ENCODE measurements around the gene KCNN3. TPM values are rescaled to one million over a fixed set of nuclear protein-coding genes. Genes with fewer than 3 reads are reported as not detected.
"Not testable (repeated sequence)": the region's sequence is repeated elsewhere in the genome, so short reads cannot be mapped to it uniquely, and the experiment has no call there.

The KCNN3 gene
- not detected for total RNA-seq

DNA sequence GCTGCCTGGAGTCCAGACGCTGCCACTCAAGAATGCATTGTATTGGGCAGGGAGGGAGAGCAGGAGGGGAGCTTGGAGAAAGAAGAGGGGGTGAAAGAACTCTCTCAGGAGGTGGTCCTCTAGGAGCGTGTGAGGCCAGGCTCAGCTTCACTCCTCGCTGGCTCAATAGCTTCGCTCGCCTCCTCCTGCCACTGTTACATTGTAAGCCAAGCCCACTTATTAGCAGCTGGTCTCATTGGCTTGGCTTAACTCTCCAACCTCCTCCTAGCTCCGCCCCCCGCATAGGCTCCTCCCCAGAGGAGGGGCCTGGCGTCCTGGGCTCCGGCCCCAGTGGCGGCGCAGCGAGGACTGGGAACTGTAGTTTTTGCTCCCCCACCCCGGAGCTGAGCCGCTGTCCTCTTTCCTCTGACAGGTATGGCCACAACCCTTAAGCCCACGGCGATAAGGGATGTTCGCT, at the start of gene KCNN3:
KCNN3 (minus strand) TSS at position 167 of the 457 bp plus-strand sequence. CDS start 317 bp downstream, outside the sequence.
- DNase-seq: peak; percentile 63

DNA sequence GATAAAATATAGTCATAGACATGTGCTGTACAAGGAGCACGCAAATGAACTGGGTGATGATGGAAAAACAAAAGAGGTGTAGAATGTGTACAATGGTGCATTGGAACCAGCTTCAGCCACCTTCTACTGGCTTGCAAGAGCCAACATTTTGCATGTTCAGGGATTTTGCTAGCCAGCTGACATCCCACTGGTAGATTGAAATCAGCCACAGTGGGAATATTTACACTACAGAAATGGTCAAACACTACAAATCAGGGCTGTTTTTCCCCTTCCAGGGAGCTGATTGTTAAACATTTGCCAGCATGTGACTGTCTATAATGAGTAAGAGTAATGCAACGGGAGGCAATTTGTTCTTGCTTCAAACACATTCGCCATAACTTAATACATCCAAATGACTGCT, 43.2 kb upstream of the KCNN3 start:
- DNase-seq: no peak

DNA sequence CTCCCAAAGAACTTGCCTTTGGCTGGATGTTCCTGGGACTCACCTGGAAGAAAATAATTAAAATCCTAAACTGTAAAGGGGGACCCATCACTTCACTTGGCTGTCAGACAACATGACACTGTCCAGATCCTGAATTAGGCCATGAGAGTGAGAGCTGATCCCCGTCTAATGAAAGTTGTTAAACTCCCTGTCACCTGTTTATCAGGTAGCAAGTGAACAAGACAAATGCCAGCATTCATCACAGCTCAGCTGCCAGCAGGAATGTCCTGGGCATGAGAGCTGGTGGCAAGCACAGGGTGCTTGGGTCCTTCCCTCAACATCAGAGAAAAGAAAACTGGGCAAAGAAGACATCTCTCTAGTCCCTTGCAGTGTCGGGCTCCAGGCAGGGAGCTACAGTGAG, 42.7 kb upstream of the KCNN3 start:
- no peak for DNase-seq

- no peak for DNase-seq
Measured at GRCh38 chr1:154911691-154912550, 41.8 kb upstream of the KCNN3 start.

DNA sequence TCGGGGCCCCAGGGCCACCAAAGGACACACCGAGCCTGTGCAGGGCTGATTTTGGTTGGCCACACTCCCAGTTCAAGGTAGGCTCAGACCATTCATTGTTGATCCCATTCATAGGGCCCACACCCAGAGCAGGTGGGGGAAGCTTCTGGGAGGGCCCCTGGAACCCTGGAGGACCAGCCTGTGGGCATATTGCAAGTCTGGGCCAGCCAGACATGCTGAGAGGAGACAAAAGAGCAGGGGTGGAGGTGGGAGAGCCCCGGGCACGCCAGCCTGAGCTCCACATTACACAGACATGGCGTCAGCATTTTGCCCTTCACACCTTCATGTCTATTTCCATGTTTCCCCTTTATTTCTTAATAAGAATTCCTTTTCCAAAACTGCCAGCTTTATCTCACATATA, 40.8 kb upstream of the KCNN3 start:
- DNase-seq: no peak

DNA sequence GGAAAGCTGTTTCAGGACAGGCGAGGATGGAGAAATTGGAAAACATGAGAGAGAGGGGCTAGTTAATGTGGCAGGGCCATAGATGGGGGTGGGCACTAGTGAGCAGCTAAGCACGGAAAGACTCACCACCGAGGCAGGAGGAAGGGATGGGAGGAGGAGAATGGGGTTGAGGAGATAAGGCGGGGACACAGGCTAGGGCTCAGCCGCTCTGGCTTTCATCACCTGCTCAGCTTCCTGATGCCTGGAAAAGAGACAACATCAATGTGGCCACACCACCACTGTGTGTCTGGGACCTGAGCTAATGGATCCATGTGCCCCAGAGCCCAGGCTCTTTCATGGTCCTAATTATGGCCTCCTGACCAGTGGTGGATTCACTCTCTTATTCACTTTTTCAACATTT, 38.9 kb upstream of the KCNN3 start:
- DNase-seq: no peak

DNA sequence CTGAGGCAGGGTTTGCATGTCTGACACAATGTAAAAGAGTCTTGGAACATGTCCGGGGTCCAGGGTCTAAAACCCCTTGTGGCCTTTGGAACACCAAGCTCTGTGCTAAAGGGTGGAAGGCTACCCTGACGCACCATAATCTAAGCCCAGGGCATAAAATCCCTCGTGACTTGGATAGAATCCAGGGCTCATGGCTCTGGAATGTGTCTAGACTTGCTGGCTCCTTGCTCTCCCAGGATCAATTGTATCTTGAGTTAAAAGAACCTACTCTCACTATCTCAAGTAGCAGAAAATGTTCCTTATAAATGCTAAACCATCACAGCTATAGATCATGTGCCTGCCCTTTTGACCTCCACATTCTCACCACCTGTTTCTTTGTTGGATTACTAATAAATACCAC, 38.0 kb upstream of the KCNN3 start:
- not testable (repeated sequence) for DNase-seq

DNA sequence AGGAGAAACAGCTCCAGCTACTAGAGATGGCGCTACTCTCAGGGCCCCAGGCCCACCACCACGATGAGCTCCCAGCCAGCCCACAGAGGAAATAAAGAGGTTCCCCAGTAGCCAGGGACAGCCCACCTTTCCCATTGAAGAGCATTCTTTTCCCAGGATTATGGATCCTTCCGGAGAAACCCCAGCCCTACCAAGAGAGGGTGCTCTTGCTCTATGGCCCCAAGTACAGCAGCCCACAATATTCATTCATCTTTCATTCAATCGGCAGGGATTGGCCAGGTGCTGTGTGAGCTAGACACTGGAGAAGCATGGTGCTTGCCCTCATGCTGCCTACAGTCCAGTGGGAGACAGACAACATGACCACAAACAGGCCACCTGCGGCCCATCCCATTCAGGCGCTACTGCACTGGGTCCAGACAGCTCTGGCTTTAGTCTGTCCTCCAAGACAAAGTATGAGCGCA, 36.6 kb upstream of the KCNN3 start:
- no peak for DNase-seq

- no peak for DNase-seq
Measured at GRCh38 chr1:154902938-154903566, 33.0 kb upstream of the KCNN3 start.

- DNase-seq: no peak
Measured at GRCh38 chr1:154901591-154901990, 31.5 kb upstream of the KCNN3 start.

DNA sequence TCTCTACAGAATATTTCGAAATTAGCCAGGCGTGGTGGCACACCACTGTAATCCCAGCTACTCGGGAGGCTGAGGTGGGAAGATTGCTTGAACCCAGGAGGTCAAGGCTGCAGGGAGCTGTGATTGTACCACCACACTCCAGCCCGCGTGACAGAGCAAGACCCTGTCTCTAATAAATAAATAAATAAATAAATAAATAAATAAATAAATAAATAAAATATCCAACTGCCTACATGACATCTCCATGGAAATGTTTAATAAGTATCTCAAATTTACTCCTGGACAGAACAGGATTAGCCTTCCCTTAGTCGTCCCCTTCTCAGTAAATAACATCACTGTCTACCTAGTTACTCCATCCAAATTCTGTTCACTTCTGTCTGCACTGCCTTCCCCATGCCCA, 29.0 kb upstream of the KCNN3 start:
- no peak for DNase-seq

GRCh38 chr1:154896771-154897286, 26.7 kb upstream of the KCNN3 start:
- DNase-seq: no peak

- no peak for DNase-seq
Measured at GRCh38 chr1:154895798-154896197, 25.7 kb upstream of the KCNN3 start.

GRCh38 chr1:154891452-154891851, 21.4 kb upstream of the KCNN3 start:
- no peak for DNase-seq

- DNase-seq: no peak
Measured at GRCh38 chr1:154888757-154889156, 18.7 kb upstream of the KCNN3 start.

GRCh38 chr1:154886281-154887015, 16.4 kb upstream of the KCNN3 start:
- DNase-seq: no peak

- DNase-seq: no peak
Measured at GRCh38 chr1:154884869-154885701, 15.0 kb upstream of the KCNN3 start.

- no peak for DNase-seq
Measured at GRCh38 chr1:154883919-154884868, 14.1 kb upstream of the KCNN3 start.

DNA sequence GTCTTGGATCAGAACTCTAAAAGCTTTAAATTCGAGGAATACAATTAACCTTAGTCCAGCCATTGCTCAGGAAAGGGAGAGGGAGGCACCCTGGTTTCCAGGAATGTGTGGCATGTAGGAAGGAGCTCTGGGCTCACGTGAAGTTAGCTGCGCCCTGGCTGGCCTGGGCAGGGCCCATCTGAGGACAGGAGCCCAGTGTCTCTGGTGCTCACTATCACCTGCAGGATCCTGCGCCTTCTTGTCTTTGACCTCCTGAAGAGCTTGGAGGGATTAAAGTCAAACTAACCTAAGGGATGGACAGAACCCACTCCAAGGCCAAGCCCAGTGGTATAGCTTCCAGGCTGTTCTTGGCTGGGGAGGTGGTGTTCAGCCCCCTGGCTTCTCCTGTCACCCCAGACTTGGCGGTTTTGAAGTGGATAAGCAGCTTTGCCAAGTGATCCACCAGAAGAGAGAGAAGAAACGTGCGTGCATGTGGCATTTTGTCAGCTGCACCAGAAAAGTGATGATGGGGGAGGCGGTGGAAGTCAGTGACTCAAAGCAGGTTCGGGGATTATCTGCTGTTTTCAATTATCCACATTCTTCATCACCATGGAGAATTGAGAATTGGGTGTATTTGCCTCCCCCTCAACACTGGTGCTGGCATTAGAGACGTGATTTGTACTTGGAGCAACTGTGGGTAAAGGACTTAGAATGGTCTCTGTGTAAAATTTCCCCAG, 11.9 kb upstream of the KCNN3 start:
- no peak for DNase-seq

DNA sequence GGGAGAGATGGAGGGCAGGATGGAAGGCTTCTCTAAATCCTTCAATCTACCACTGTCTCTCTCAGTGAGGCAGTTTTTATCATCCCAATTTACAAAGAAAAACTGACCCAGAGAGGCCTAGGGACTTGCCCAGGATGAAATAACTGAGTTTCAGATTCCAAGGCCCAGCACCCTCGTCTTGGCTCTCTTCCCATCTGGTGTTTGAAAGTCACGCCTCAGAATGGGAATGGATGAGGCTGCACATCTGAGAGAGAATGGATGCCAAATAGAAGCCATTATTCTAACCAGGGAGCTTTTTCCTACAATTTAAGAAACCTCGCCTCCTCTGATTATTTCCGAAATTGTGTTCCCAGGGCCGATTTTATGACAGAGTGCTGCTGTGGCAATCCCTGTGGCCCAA, 10.6 kb upstream of the KCNN3 start:
- no peak for DNase-seq
